Esophagus (tissue), 2 donors: ENCODE data around the gene AMY1B. TPM values are rescaled to one million over a fixed set of nuclear protein-coding genes. Genes with fewer than 3 reads are reported as not detected.

Experiments used
- polyA plus RNA-seq, 2 donors: library from polyadenylated mRNA; stranded (reverse); fragments of 200-250 nt; gene quantifications; one replicate each; pipeline ENCODE4 v1.2.3, GENCODE V29; 2013
- donor health status: healthy with polysubstance abuse.
- donor health status: Bipolar disorder and iron deficiency.

Gene AMY1B
- polyA plus RNA-seq, 2 donors = not detected

Other genes starting within 250 kb of the AMY1B start
- gene RNPC3, start 170.5 kb downstream of the AMY1B start, polyA plus RNA-seq = 1 to 10 TPM; 5.8 to 8.8 TPM
- 10 to 100 TPM in 1 of 2 donors, 1 to 10 TPM in 1; 6.8 to 16.2 TPM for gene AMY2B, start 124.6 kb downstream of the AMY1B start, polyA plus RNA-seq
- under 1 TPM in 1 of 2 donors, not detected in 1; 0.16 TPM for gene AMY2A, start 78.8 kb downstream of the AMY1B start, polyA plus RNA-seq
- gene AMY1A, start 40.5 kb downstream of the AMY1B start, polyA plus RNA-seq = not detected
- gene AMY1C, start 53.7 kb upstream of the AMY1B start, polyA plus RNA-seq = under 1 TPM in 1 of 2 donors, not detected in 1; 0.07 TPM